B cell (primary cell): ENCODE results near the gene CABCOCO1. TPM values are rescaled to one million over a fixed set of nuclear protein-coding genes. Genes with fewer than 3 reads are reported as not detected.

Source experiments
- ATAC-seq: fragments of 200-7000 bp; cut with Tn5 transposase; one replicate; pipeline ENCODE4 v1.10.0; 2021; ENCODE audit warnings: low read depth, mild to moderate bottlenecking, moderate number of reproducible peaks, moderate library complexity
- CTCF ChIA-PET: fragments of 350-600 bp; sonication (Branson Sonifier 250); formaldehyde crosslinking; loops from one replicate; lab custom pipeline; 2021; ENCODE audit warnings: antibody characterized with exemption, inconsistent platforms; lab: Charles Lee
- POLR2A ChIA-PET: fragments of 350-600 bp; sonication (Branson Sonifier 250); formaldehyde crosslinking; loops from one replicate; lab custom pipeline; 2021; ENCODE audit warnings: antibody characterized with exemption; lab: Charles Lee
- DNase-seq: peaks from one replicate; pipeline ENCODE4 v3.0.0; 2013
- H2AFZ ChIP-seq: 2 replicates; pipeline ENCODE4 v1.6.1; 2012; ENCODE audit warnings: mild to moderate bottlenecking, low read depth, low read length; ENCODE audit not compliant: insufficient read depth, poor library complexity, severe bottlenecking
- H3K27ac ChIP-seq, 2 donors: 1 replicate in 1 of 2; 2 replicates in 1 of 2; pipeline ENCODE4 v1.5.1; 2012 to 2013; ENCODE audit warnings: low read length in 2 of 2, mild to moderate bottlenecking in 2 of 2, moderate library complexity in 1 of 2
- H3K27me3 ChIP-seq, 4 experiments: fragments of 200-600 bp in 1 of 4; sonication (generic) in 1 of 4; replicated peaks in 1 of 4; 1 replicate in 2 of 4; 2 replicates in 2 of 4; pipeline versions ENCODE4 v1.6.1 to v1.7.0; 2013 to 2016; ENCODE audit warnings: low read length in 3 of 4, mild to moderate bottlenecking in 2 of 4, mixed read lengths in 1 of 4, moderate library complexity in 1 of 4; ENCODE audit not compliant: insufficient read depth in 4 of 4, control insufficient read depth in 3 of 4; ENCODE audit errors: control extremely low read depth in 1 of 4
- H3K36me3 ChIP-seq, 2 experiments: replicated peaks in 1 of 2; 1 replicate in 1 of 2; 2 replicates in 1 of 2; pipeline versions ENCODE4 v1.6.1 to v1.7.1; 2013; ENCODE audit warnings: low read length in 1 of 2; ENCODE audit not compliant: insufficient read depth in 2 of 2, control insufficient read depth in 1 of 2; ENCODE audit errors: control extremely low read depth in 1 of 2, extremely low read depth in 1 of 2
- H3K4me1 ChIP-seq, 2 donors: fragments of 200-600 bp in 1 of 2; sonication (generic) in 1 of 2; 1 replicate in 1 of 2; 2 replicates in 1 of 2; pipeline versions ENCODE4 v1.5.1 to v1.6.1; 2013 to 2017; ENCODE audit warnings: low read length in 2 of 2; ENCODE audit not compliant: control insufficient read depth in 2 of 2, insufficient read depth in 2 of 2
- H3K4me2 ChIP-seq: replicated peaks from 2 replicates; pipeline ENCODE3; 2012; ENCODE audit warnings: mild to moderate bottlenecking, low read depth, low read length; ENCODE audit not compliant: poor library complexity, severe bottlenecking
- H3K4me3 ChIP-seq, 5 experiments: fragments of 200-600 bp in 1 of 5; sonication (generic) in 1 of 5; 1 replicate in 3 of 5; 2 replicates in 2 of 5; pipeline versions ENCODE4 v1.5.1 to v1.7.0; 2011 to 2016; ENCODE audit warnings: low read length in 4 of 5, mild to moderate bottlenecking in 4 of 5, low read depth in 2 of 5, control low read depth in 1 of 5, moderate library complexity in 1 of 5; ENCODE audit not compliant: insufficient read depth in 1 of 5; ENCODE audit errors: control extremely low read depth in 1 of 5, extremely low read depth in 1 of 5
- H3K79me2 ChIP-seq: fragments of 200-600 bp; sonication (generic); one replicate; pipeline ENCODE4 v1.6.0; 2016; ENCODE audit warnings: low read length; ENCODE audit not compliant: control insufficient read depth, insufficient read depth
- H3K9ac ChIP-seq: fragments of 200-600 bp; sonication (generic); 2 replicates; pipeline ENCODE4 v1.6.1; 2017; ENCODE audit warnings: mild to moderate bottlenecking, low read length, moderate library complexity
- H3K9me3 ChIP-seq, 3 donors: one replicate each; pipeline versions ENCODE4 v1.6.1 to v1.7.1; 2013; ENCODE audit warnings: low read length in 2 of 3; ENCODE audit not compliant: control insufficient read depth in 2 of 3, insufficient read depth in 1 of 3; ENCODE audit errors: control extremely low read depth in 1 of 3
- H4K20me1 ChIP-seq: 2 replicates; pipeline ENCODE4 v1.6.0; 2012; ENCODE audit warnings: mild to moderate bottlenecking, low read length; ENCODE audit not compliant: insufficient read depth, control insufficient read depth, poor library complexity, severe bottlenecking
- H3K27ac Mint-ChIP-seq: one replicate; pipeline ENCODE4 v1.8.0; 2021; ENCODE audit warnings: mixed read lengths
- H3K27me3 Mint-ChIP-seq: one replicate; pipeline ENCODE4 v1.8.0; 2021; ENCODE audit warnings: mixed read lengths
- H3K4me1 Mint-ChIP-seq: one replicate; pipeline ENCODE4 v1.8.0; 2021; ENCODE audit warnings: mixed read lengths
- H3K4me3 Mint-ChIP-seq: one replicate; pipeline ENCODE4 v1.8.0; 2021; ENCODE audit warnings: mixed read lengths
- H3K9me3 Mint-ChIP-seq: one replicate; pipeline ENCODE4 v1.8.0; 2022; ENCODE audit warnings: mixed read lengths; ENCODE audit not compliant: insufficient read depth
- CTCF ChIP-seq: fragments of 200-600 bp; IDR thresholded peaks from one replicate; pipeline ENCODE4 v1.8.0; 2022; ENCODE audit warnings: antibody characterized with exemption, mild to moderate bottlenecking
- EZH2 ChIP-seq: IDR thresholded peaks from 2 replicates; pipeline ENCODE4 v1.6.1; 2012; ENCODE audit warnings: borderline replicate concordance, low read depth, mild to moderate bottlenecking, moderate library complexity, low read length; ENCODE audit not compliant: insufficient read depth, poor library complexity, severe bottlenecking
- WGBS: methylation state at CpG from one replicate; pipeline ENCODE4 v1.1.5; 2013; ENCODE audit warnings: missing lambda C conversion rate; ENCODE audit not compliant: insufficient coverage; 5-methylcytosine and 5-hydroxymethylcytosine counted together
- intact Hi-C: fragments of 100-400 bp; cut with micrococcal nuclease; formaldehyde crosslinking; loops from one replicate; pipeline ENCODE4 v1.10.0; 2022
- polyA plus RNA-seq: library from polyadenylated mRNA; depleted of rRNA; stranded (reverse); fragments of >200 nt; gene quantifications from 2 replicates; pipeline ENCODE4 v1.2.3, GENCODE V29; 2012
- total RNA-seq, 2 donors: library from RNA; stranded (reverse); fragments of 120-200 nt in 1 of 2; gene quantifications; 1 replicate in 1 of 2; 2 replicates in 1 of 2; pipeline versions ENCODE4 v1.2.3 to v1.2.4, GENCODE V29; 2013 to 2022

The CABCOCO1 gene
- total and polyA plus RNA-seq, 2 donors (not counting 1 experiment from before 2014, with no cell fraction given): not detected

GRCh38 chr10:61785473-61786105 lies 122.9 kb downstream of the CABCOCO1 start:
- Histone ChIP-seq H3K27me3 (no peaks in the 10 kb centered on the region), H3K9ac (no peak overlapping the region), H4K20me1 (no peaks in the 10 kb centered on the region), H3K27ac (no peak overlapping the region), H2AFZ (no peak overlapping the region), H3K36me3 (no peaks in the 10 kb centered on the region), H3K79me2 (no peaks in the 10 kb centered on the region), H3K4me2 (no peak overlapping the region), H3K9me3 (no peaks in the 10 kb centered on the region), H3K4me1 (no peaks in the 10 kb centered on the region), H3K4me3 (no peak overlapping the region)
- TF ChIP-seq CTCF (no peak), EZH2 (no peak)
- intact Hi-C loops: no loop called here
- POLR2A ChIA-PET: no interaction called here
- H3K9me3 Mint-ChIP-seq: no peaks in the 10 kb centered on the region
- no peaks in the 10 kb centered on the region for H3K4me1 Mint-ChIP-seq
- WGBS: 100% methylated on average over 1 of the region's 3 CpGs
- DNase-seq (no peak), ATAC-seq (no peak)
- no peak overlapping the region for H3K4me3 Mint-ChIP-seq
- CTCF ChIA-PET: no interaction called here
- no peak overlapping the region for H3K27ac Mint-ChIP-seq
- no peaks in the 10 kb centered on the region for H3K27me3 Mint-ChIP-seq

- Mint-ChIP-seq H3K4me1 (no peaks in the 10 kb centered on the region), H3K27me3 (no peaks in the 10 kb centered on the region), H3K9me3 (no peaks in the 10 kb centered on the region), H3K4me3 (no peak overlapping the region), H3K27ac (no peak overlapping the region)
- 8% methylated on average over 2 of the region's 4 CpGs for WGBS
- H4K20me1 ChIP-seq: no peaks in the 10 kb centered on the region
- intact Hi-C loops: no loop called here
- ChIA-PET POLR2A (no interaction called here), CTCF (no interaction called here)
- no peak overlapping the region for H3K4me2 ChIP-seq
- ATAC-seq: no peak
- DNase-seq: no peak
- no peaks in the 10 kb centered on the region for H3K9me3 ChIP-seq
- H3K27me3 ChIP-seq: no peaks in the 10 kb centered on the region
- no peaks in the 10 kb centered on the region for H3K4me1 ChIP-seq
- H2AFZ ChIP-seq: no peak overlapping the region
- no peak for TF ChIP-seq CTCF
- no peak for TF ChIP-seq EZH2
- no peak overlapping the region for H3K27ac ChIP-seq
- no peaks in the 10 kb centered on the region for H3K36me3 ChIP-seq
- H3K9ac ChIP-seq: no peak overlapping the region
- H3K4me3 ChIP-seq: no peak overlapping the region
- H3K79me2 ChIP-seq: no peaks in the 10 kb centered on the region
These were observed 124.0 kb downstream of the CABCOCO1 start for GRCh38 chr10:61786728-61787127.
